GM18868 (cell line): ENCODE measurements around the gene STK38L.
A peak's percentile ranks its signal among the peaks of the same experiment; 100 is the strongest.
"Not testable (repeated sequence)": the region's sequence is repeated elsewhere in the genome, so short reads cannot be mapped to it uniquely, and the experiment has no call there.

Source experiments
- ATAC-seq: cut with Tn5 transposase; IDR thresholded peaks from one replicate; pipeline ENCODE4 v1.9.1; 2021; ENCODE audit warnings: mild to moderate bottlenecking, moderate library complexity; ENCODE audit not compliant: unreplicated experiment

STK38L gene

DNA sequence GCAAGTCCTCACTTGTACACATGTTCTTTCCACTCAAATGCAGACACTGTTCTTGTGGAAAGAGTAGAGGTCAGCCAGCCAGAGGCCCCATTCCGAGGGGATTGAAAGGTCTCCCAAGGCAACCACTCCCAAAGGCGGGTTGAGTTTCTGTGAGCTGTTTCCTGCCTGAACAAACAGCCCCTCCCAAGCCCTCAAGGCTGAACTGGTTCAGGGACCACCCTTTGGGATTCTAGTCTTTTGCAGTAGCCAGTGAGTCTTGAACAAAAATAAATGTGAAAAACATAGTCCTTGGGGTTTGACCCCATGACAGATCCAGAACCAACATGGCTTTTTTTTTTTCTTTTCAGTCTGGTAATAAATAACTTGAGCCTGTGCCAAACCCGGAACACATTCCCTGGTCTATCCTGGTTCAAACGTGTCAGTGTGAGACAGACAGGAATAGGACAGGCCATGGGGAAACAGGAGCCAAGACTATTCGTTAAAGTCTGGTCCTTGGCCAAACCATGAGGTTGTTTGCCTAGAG, 17.6 kb upstream of the STK38L start:
- ATAC-seq = no peak

DNA sequence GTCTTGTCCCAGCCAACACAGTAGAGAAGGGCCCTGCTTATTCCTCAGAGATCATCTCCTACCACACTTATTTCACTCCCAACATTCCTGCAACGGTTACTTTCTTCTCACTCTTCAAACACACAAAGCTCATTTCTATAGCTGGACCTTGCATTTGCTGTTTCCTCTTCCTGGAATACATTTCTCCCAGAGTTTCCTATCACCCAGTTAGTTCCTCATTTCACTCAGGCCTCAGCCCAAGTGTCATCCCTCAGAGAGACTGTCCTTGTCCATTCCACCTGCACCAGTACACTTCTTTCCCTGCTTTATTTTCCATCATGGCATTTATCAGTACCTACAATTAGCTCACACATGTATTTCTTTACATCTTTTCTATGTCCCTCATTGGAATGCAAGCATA, 14.7 kb upstream of the STK38L start:
- ATAC-seq = no peak

DNA sequence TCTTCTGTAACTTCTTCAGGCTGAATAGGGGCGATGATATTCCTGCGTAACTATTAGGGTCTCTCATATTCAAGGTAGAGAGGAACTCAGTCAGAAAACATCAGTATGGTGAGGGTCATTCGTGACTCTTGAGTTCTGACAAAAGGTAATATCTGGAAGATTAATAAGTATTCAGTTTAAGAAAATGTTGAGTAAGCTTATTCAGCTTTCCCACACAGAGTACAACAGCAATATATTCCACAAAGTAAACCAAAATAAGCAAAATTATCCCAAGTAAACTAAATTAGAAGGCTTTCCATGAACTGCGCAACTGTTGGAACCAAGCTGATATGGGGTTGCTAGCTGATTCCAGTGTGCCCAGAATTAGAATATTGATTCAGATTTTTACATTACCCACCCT, 12.7 kb upstream of the STK38L start:
- not testable (repeated sequence) for ATAC-seq

DNA sequence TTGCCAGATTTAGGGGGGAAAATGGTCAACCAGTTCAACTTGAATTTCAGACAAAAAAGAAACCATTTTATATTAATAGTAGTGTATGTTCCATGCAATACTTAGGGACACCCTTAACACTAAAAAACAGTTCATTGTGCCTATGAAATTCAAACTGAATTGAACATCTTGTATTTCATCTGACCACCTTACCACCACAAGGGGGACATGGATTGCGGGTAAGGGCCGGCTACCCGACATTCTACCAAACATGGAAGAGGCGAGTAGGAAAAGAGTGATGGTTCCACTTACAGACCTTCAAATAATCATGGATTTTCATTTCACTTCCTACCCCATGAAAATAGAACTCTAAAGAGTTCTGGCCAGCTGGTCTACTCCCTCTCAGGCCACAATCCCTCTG, 10.3 kb upstream of the STK38L start:
- no peak for ATAC-seq

DNA sequence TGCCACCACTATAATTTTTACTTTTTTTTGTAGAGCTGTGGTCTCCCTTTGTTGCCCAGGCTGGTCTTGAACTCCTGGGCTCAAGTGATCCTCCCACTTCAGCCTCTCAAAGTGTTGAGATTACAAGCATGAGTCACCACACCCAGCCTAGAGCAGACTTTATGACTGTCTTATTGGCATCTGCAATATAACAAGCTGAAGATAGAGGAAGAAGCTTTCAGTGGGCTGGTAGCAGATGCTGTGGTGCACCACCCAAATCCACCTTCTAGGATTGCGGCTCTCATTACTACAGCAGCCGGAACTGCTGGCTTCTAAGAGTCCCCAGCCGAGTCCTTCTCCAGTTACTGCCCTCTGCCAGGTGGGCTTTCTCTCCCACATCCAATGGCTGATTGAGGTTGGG, 7.6 kb upstream of the STK38L start:
- peak; percentile 34 for ATAC-seq

DNA sequence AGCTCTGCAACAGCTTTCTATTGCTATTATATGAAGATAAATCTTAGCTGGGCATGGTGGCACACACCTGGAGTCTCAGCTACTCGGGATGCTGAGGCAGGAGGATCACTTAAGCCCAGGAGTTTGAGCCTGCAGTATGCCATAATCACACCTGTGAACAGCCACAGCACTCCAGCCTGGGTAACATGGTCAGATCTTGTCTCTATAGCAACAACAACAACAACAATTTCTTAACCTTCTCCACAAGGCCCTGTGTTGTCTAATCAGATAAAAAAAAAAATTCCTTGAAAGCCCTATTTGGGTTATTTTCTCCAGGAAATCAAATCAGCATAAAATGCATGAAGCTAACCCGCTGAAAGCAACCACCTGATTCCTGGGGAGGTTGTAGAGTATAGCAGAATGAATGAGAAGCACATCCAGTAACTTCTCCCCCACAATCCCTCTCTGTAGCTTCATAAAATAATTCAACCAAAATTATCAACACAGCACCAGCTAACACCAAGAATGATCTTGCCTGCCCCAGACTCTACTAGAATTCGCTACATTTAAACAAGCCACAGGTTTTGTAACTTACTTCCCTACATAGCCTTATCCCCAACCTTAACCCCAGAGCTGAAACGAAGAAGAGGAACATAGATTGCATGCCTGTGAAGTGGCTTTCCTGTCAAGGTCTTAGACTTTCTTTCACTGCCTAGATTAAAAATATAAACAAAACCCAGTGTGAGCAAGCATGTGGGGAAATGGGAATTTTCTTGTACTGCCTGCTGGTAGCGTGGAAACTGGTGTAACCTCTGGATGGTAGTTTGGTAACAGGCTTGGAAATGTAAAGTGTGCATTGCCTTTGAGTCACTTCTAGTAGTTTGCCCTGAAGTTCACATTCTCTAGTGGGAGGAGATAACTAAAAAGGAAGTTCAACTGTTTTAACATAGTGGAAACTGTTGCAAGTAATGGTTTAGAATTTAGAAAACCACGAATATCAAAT, 6.0 kb upstream of the STK38L start:
- ATAC-seq = peak; percentile 59

DNA sequence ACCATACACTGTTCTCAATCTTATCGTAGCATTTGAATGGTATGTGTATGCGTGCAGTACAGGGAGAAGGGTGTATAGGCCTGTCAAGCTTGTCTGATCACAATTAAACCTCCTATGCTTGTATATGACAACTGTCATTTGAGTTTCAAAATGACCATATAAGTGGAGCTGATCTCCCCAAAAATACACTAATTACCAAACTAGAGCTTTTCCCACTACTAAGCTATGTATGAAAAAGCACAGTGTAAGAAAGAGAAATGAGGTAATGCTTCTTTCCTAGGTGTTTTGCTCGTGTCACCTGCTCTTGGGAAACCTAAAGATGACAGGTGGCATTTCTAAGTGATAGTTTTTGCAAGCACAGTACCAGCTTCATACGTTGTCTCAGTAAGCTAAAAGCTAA, 1.1 kb upstream of the STK38L start:
- ATAC-seq = peak; percentile 32

DNA sequence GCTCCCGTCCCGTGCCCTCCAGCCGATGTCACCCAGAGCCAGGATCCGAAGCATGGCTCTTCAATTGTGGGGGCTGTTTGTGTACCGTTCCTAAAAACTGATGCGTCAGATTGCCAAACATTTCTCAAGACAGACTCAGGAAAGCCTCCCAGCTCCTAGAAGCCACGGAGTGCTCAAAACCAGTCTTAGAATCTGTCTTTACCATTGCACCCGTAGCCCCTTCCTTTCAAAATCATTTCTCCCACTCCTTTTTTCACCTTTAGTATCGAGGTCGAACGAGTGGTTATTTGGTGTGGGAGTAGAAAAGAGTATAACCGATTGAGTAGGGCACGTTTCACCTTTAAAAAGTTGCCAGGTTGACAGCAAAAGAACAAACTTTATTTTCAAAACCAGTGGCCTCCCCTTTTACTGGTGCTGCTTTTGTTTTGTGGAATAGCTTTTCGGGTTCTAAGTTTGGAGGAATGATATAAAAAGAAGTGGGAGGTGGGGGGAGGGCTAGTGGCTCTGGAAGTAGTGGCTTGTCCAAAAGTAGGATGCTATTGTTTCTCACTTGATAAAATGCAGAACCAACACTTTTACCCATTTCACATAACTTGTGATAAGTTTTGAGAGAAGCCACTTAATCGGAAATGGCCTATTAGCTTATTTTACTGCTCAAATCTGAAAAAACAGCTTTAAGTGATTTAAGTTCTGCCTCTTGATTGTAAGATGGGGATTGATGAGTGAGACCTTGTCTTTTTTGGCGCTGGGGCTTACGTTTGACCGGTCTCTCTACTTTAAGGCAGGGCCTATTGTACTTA, 803 bp downstream of the STK38L start:
- ATAC-seq = no peak

DNA sequence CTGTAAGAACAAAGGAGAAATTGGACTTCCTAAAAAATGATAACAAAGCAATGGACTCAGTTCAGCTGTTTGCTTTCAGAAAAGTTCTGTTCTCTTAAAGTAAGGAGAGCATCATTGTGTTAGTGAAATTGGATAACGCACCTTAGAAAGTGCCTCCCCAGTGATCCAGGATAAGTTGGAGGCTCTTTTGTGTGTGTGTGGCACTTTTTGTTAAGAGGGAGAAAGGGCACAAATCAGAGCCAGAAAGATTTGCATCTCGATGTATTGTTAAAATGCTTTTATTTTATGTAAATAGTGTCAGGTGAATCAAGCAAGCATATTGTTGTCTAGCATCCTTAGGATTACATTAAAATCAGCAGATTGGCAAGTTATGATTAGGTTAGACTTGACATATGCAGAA, 2.1 kb downstream of the STK38L start:
- ATAC-seq = no peak

DNA sequence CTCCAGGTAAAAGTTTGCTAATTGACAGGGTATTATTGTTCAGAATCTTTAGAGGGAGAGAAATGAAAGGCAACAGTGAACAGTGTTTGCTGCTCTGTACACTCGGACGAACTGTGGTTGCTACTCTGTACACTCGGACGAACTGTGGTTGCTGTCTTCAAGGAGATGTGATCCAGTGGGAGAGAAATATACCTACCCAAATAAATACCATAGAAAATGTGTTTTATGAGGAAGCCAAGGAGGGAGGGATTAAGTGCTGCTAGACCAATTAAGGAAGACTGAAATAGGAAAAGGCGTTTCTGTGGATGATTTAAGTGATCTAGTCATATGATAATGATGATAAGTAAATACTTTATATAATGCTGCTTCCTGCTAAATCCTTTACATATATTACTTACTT, 2.7 kb downstream of the STK38L start:
- ATAC-seq = no peak

DNA sequence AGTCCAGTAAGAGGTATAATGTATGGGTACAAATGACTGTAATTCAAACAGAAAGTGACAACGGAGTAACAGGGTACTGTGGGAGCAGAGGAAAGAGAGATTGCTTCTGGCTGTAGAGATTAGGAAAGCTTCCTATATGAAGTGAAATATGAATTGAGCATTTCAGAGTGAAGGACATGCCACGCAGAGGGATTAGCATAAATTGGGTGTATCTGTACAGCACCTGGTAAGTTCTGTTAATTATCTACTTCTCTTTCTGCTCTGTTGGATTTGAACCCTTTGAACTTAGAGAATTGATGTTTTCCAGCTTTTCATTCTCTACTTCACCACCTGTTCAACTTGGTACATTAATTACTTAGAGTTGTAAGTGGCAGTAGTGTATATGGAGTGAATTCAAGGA, 8.8 kb downstream of the STK38L start:
- ATAC-seq = no peak

DNA sequence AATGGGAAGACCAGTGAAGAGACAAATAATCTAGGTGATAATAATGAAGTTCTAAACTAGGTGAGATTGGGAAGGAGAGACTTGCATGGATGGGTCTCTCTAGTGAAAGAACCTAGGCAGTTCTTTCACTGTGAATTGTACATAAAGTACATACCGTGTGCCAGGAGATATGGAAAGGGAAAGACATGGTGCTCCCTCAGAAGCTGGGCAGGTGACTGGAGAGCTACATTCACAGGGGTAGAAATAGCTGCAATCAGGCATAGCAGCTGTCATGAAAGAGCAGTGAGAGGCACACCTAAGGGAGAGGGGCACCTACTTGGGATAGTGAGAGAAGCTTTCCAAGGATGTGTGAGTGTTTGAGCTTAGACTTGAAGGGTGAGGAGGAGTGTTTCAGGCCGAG, 9.3 kb downstream of the STK38L start:
- ATAC-seq = no peak

DNA sequence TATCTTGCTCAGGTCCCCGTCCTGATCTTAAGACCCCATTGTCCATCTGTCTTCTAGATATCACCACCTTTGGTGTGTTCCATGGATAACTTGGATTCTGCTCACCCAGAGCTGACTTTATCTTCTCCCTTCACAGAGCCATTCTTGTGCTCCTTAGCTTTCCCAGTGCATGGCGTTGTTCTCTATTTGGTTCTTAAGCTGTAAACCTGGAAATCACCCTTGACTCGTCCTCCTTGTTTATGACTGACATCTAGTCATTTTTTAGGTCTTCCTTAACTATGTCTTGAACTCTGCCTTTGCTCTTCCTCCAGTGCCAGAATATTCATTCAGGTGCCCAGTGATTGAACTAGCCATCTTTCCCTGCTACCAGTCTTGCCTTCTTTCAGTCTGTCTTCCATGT, 11.7 kb downstream of the STK38L start:
- no peak for ATAC-seq

DNA sequence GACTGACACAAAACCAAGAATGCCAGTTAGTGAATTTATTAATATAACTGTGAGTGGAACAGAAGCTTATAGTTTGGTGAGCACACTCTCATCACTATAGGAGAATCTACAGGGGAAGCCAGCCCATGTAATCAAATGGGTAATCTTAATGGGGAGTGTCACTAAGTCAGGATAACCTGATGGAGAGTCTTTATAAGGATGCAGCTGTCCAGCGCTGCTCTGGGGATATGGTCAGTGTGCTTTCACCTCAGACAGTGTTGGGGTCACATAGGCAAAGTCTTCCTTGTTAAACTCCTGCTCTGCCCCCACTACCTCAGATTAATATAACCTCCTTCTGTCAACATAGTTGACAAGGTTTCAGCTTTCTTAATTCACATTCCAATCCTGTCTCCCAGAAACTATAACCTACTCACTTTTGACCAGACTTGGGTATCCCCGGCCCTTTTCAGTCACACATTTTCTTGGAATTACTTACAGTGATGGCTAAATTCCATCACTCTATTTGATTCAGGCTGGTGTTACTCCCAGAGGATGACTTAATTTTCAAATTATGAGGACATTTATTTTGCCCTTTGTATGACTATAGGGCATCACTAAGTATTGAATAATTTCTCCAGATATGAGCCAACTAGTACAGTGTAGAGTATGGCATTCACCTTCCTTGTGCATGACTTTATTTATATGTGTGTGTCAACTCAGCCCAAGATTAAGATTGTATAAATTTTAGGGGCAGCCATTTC, 13.2 kb downstream of the STK38L start:
- no peak for ATAC-seq

DNA sequence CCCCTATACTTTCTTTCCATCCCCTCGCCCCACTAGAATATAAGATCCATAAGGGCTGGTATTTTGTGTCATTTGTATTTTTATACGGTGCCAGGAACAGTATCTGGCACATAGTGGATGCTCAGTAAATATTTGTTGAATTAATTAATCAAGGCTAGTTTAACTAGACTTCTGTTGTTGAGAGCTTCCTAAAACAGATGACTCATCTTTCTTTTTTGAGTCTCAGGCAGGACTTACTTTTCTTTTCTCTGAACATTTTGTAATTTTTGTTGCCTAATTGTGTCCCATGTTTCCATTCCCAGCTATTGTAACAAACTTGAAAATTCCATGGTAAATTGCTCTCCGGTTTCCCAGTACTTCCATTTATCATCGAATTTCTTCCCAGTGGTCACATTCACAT, 16.7 kb downstream of the STK38L start:
- ATAC-seq = no peak

DNA sequence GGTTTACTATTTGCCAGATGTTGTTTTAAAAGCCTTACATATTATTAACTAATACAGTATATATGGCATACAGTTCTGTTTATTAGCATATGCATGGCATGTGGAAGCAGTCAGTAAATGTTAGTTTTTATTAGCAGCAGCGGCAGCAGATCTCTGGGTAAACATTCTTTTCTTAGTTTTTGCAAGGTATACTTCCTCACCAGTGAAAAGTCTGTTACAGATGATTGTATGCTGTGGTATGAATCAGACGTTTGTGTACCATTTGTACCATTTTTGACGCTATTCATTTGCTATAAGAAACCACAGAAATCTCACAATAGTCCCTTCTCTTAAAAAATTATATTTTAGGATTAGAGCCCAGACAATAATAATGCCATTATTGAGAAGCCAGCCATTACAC, 17.8 kb downstream of the STK38L start:
- ATAC-seq = peak; percentile 70

DNA sequence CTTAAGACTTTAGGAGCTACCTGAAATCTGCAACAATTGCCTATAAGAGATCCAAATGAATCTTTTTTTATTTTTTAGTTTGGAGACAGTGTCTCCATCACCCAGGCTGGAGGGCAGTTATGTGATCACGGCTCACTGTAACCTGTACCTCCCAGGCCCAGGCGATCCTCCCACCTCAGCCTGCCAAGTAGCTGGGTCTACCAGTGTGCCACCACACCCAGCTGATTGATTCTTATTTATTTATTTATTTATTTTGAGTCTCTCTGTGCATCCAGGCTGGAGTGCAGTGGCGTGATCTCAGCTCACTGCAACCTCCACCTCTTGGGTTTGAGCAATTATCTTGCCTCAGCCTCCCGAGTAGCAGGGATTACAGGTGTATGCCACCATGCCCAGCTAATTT, 26.1 kb downstream of the STK38L start:
- no peak for ATAC-seq

DNA sequence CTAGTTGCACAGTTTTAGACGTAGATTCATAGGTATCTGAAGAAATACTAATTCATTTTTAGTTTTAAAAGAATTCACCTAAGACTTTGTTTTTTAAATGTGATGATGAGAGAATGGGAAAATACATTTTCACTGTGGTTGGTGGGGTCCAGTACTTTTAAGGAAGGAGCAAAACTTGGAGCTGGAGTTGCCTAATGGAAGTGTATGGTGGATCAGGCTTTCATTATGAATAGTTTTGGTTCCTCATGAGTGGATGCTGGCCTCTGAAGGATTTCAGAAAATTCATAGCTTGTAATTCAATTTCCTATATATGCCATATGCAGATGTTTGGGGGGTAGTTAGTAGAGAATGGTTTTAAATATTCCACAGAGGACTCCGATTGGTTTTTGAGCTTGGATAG, 27.1 kb downstream of the STK38L start:
- no peak for ATAC-seq

DNA sequence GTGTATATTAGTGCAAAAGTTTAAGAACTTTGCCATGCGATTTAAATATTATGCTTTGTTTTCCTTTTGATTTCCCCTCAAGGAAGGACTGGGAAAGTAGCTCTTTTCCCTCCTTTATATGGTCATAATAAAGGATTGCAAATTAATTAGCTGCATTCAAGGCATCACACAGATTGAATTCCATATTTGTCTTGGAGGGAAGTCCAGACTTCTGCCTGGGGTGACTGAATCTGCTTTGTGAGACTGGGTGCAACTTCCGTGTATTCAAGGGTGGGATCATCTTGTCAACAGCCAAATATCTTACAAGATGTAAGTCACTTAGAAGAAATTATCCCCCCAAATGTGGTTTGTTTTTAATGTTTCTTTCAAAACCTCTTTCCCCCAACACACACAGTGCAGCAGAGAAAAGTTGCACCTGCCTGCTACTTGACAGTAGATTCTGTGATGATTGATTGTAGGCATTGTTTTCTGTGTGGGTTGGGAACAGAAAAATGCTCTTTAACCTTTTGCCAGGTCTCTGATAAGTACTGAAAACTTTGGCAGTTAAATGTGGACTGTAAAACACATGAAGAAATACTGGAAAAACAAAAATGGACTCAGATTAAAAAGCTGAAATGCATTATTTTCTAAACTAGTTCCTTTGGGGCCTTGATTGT, 28.4 kb downstream of the STK38L start:
- no peak for ATAC-seq

DNA sequence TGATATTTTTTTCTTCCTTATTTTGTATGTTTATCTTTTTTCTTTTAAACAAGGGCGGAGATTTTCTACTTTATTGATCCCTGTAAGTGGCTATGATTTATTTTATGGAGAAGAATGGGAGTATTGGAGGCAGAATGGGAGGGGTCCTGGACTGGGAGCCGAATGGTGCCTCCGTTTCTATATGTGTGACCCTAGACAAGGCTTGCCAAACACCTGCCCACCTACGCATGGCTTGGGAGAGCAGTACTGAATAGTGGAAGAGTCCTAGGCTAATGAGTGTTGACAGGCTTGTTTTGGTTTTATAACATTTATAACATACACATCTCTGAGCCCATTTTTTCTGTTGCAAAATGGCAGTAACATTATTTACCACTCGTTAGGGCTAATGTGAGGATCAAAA, 29.0 kb downstream of the STK38L start:
- no peak for ATAC-seq

DNA sequence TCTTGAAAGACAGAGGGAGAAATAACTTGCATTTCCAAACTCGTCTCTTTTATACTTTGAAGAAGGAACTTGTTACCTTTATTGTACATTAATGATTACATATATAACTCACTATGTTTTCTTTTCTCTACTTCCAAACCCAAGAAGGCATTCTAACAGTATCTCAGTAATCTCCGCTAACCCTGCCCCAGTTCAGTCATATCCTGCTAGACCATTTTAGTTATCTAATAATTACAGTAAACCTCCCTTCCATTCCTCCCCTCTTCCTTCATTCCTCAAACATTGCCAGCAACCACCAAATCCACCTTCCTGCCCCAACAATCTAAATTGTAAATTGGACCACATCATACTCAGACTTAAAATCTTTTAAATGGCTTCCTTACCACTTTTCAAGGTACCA, 30.6 kb downstream of the STK38L start:
- ATAC-seq = no peak
